IPS-20b (cell line): ENCODE measurements around the gene ARPP21.
"Not testable (repeated sequence)": the region's sequence is repeated elsewhere in the genome, so short reads cannot be mapped to it uniquely, and the experiment has no call there.

Source experiments
- H3K27ac ChIP-seq: one replicate; pipeline ENCODE4 v1.5.1; 2013; ENCODE audit warnings: low read length
- H3K27me3 ChIP-seq: 2 replicates; pipeline ENCODE4 v1.6.1; 2013; ENCODE audit warnings: mild to moderate bottlenecking, low read length, inconsistent platforms; ENCODE audit not compliant: insufficient read depth
- H3K36me3 ChIP-seq: 2 replicates; pipeline ENCODE4 v1.6.1; 2013; ENCODE audit warnings: low read depth, mild to moderate bottlenecking, inconsistent platforms, low read length, moderate library complexity; ENCODE audit not compliant: insufficient read depth
- H3K4me1 ChIP-seq: 2 replicates; pipeline ENCODE4 v1.6.1; 2013; ENCODE audit warnings: mild to moderate bottlenecking, control low read depth, inconsistent platforms, low read length, moderate library complexity; ENCODE audit not compliant: insufficient read depth
- H3K4me3 ChIP-seq: 2 replicates; pipeline ENCODE4 v1.5.1; 2013; ENCODE audit warnings: mild to moderate bottlenecking, low read length, inconsistent platforms
- H3K9ac ChIP-seq: 2 replicates; pipeline ENCODE4 v1.6.1; 2013; ENCODE audit warnings: low read depth, mild to moderate bottlenecking, inconsistent platforms, low read length, moderate library complexity
- H3K9me3 ChIP-seq: 2 replicates; pipeline ENCODE4 v1.6.1; 2013; ENCODE audit warnings: mild to moderate bottlenecking, low read depth, low read length, inconsistent platforms; ENCODE audit not compliant: insufficient read depth

The ARPP21 gene

DNA sequence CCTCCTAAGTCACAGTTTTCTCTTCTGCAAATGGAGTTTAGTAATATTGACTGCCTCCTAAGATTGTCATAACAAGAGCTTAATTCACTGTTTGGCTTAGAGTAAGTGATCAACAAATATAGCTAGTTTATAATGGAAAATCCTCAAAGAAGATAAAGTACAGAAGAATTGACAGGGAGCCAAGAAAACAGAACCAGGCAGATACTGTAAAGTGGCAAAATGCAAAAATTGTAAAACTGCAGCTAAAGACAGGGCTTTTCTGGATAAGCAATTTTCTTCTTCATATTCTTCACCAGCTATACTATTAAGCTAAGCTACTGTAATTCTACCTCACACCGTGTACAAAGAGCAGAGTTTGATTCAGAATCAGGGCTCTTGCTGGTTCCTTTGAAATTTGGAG is 148.6 kb downstream of the ARPP21 start:
- H3K27me3 ChIP-seq: no peaks in the 10 kb centered on the region
- no peaks in the 10 kb centered on the region for H3K4me1 ChIP-seq
- no peaks in the 10 kb centered on the region for H3K36me3 ChIP-seq
- no peak overlapping the region for H3K27ac ChIP-seq
- H3K4me3 ChIP-seq: no peak overlapping the region
- no peaks in the 10 kb centered on the region for H3K9me3 ChIP-seq
- no peak overlapping the region for H3K9ac ChIP-seq

DNA sequence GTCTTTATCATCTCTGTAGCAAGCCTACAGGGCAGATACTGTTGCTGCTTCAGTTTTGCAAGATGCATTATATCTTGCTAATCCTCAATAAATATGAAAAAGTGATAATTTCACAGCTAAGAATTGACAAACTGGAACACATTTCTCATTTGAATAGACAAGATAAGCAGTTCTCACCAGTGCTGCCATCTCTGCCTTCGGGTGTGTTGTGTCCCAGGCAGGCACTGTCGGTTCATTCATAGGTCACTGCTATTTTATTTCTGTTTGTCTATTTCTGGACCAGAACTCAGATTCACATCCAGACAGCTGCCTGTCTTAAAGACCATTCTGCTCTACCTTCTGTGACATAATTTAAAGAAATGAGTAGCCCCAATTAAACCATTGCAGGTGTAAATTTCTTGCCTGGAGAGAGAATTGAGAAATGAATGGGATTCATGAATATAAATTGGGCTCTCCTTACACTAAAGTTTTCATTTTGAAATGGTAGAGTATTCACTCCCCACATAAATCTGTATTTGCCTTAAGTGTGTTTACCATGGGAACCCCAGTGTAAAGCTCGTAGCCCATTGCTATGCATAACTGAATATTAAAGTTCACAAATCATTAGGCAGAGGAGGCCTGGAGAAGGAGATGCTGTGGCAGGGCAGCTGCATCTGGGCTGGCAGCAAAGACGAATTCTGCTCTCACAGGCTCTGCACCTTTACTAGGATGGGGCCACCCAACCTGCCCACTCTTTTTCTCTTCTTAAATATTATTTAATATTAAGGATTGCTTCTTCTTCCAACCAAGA is 149.9 kb downstream of the ARPP21 start:
- Histone ChIP-seq H3K36me3 (no peaks in the 10 kb centered on the region), H3K4me1 (no peaks in the 10 kb centered on the region), H3K27ac (no peak overlapping the region), H3K9ac (no peak overlapping the region), H3K9me3 (no peaks in the 10 kb centered on the region), H3K4me3 (no peak overlapping the region), H3K27me3 (no peaks in the 10 kb centered on the region)

DNA sequence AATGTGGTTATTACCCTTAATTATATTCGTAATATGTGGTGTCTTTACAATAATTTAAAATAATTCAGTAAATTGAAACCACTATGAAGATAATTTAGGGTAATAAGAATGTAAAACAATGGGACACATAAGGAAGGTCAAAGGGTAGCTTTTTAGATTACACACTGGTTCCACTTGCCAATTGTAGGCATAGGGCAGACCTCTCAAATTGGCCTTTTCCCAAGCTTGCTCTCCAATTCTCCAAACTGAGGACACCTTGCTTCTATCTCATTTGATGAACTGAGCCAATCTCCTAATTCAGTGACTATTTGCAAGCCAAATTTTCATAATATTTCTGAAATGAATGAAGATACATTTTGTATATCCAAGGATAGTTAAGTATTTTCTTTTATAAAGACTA is 151.4 kb downstream of the ARPP21 start:
- H3K9ac ChIP-seq: no peak overlapping the region
- no peaks in the 10 kb centered on the region for H3K27me3 ChIP-seq
- H3K36me3 ChIP-seq: no peaks in the 10 kb centered on the region
- H3K4me3 ChIP-seq: no peak overlapping the region
- no peak overlapping the region for H3K27ac ChIP-seq
- H3K4me1 ChIP-seq: no peaks in the 10 kb centered on the region
- H3K9me3 ChIP-seq: no peaks in the 10 kb centered on the region

DNA sequence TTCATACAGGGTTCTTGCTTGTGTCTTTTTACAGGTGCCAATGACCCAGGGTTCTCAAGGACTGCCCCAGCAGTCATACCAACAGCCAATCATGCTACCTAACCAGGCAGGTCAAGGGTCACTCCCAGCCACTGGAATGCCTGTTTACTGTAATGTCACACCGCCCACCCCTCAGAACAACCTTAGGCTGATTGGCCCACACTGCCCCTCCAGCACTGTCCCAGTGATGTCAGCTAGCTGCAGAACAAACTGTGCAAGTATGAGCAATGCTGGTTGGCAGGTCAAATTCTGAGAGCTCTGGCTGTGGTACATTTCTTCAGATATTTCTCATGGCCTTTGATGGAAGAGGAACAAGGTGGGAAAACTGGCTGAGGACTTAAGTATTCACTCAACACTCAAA is 154.3 kb downstream of the ARPP21 start:
- Histone ChIP-seq H3K36me3 (no peaks in the 10 kb centered on the region), H3K27ac (no peak overlapping the region), H3K9me3 (no peaks in the 10 kb centered on the region)

DNA sequence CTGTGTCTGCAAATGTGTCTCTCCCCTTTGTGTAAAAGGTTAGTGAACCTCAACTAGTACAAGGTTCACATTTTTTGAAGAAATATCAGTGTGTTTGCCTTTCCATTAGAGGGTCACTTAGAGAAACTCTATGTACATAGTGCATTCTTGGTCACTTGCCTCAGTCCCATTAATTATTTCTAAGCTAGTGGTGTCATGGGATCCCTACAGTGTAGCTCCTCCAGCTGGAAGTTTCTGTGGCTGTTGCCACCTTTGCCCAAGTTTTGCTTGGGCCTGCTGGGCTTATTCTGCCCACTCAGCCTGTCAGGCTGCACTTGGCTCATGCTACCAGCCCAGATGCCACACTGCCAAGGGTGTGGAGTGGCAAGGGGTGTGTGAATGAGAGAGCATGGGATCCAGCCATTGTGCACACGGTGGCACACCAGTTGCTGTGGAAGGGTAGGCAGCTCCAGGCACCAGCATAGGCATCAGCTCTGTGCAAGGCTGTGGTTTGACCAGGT is 161.7 kb downstream of the ARPP21 start:
- Histone ChIP-seq H3K9ac (no peak overlapping the region), H3K4me1 (no peaks in the 10 kb centered on the region), H3K36me3 (no peaks in the 10 kb centered on the region), H3K4me3 (no peak overlapping the region), H3K27ac (no peak overlapping the region), H3K27me3 (no peaks in the 10 kb centered on the region), H3K9me3 (no peaks in the 10 kb centered on the region)

More for the DNA sequence above, 154.3 kb downstream of the ARPP21 start:
- H3K4me1 ChIP-seq: no peaks in the 10 kb centered on the region
- H3K9ac ChIP-seq: no peak overlapping the region
- no peak overlapping the region for H3K4me3 ChIP-seq
- no peaks in the 10 kb centered on the region for H3K27me3 ChIP-seq

DNA sequence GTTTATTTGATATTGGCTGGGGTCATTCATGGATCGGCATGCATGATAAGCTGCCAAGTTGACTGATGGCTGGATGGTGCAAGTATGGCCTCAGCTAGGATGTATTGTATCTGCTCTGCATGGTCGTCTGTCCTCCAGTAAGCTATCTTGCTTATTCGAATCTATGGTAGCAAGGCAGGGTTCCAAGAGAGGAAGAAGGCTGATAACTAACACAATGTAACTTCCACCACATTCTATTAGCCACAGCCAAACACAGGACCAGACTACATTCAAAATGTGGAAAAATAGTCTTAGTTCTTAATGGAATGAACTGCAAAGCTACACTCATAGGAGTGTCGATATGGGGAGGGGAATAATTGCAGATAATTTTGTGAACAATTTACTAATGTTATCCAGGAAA is 175.2 kb downstream of the ARPP21 start:
- no peak overlapping the region for H3K9ac ChIP-seq
- no peak overlapping the region for H3K4me3 ChIP-seq
- no peaks in the 10 kb centered on the region for H3K4me1 ChIP-seq
- H3K27me3 ChIP-seq: no peaks in the 10 kb centered on the region
- no peaks in the 10 kb centered on the region for H3K36me3 ChIP-seq
- H3K27ac ChIP-seq: no peak overlapping the region
- no peaks in the 10 kb centered on the region for H3K9me3 ChIP-seq

DNA sequence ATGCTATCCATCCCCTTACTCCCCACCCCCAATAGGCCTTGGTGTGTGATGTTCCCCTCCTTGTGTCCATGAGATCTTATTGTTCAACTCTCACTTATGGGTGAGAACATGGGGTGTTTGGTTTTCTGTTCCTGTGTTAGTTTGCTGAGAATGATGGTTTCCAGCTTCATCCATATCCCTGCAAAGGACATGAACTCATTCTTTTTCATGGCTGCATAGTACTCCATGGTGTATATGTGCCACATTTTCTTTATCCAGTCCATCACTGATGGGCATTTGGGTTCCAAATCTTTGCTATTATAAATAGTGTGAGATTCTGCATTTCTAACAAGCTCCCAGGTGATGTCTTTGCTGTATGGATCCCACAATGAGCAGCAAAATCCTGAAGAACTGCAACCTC is 176.5 kb downstream of the ARPP21 start:
- not testable (repeated sequence) for H3K4me1 ChIP-seq, H3K36me3 ChIP-seq, H3K27me3 ChIP-seq, H3K27ac ChIP-seq, H3K4me3 ChIP-seq, H3K9ac ChIP-seq, H3K9me3 ChIP-seq

DNA sequence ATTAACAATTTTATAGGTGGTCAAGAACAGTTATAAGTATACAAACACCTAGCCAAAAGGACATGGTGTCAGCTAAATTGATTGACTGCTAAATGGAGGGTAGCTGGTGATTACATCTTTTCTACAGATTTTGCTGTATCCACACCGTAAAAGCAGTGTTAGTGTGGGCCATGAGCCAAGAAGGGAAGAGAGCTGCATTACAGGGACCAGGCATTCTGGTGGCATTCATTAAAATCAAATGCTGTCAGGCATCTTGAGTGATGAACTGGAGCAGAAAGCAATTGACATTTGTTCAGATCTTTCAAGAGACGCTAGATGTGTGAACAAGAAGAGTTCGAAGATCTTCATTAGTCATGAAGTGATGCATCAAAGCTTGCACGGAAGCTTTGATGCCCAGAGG is 177.9 kb downstream of the ARPP21 start:
- no peak overlapping the region for H3K27ac ChIP-seq
- H3K9me3 ChIP-seq: no peaks in the 10 kb centered on the region
- H3K36me3 ChIP-seq: no peaks in the 10 kb centered on the region
- H3K27me3 ChIP-seq: no peaks in the 10 kb centered on the region
- no peak overlapping the region for H3K4me3 ChIP-seq
- no peak overlapping the region for H3K9ac ChIP-seq
- H3K4me1 ChIP-seq: no peaks in the 10 kb centered on the region

DNA sequence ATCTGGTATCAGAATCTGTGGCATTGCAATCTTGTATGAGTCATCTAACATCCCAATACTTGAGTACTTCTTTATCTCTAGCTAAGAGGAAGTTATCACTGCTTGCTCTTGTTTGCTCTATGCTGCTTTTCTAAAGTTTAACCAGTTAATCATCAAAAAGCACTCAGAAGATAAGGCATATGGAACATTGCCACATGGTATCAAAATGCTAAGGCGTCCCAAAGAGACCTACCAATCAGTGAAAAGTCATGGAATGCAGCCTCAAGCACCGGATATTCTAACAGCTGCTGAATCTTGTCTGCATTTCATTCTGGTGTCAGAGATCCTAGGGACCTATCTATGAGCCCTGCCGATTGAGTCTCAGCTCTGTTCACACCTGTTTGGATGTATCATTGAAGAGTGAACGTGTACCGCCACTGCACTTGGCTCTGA is 192.8 kb downstream of the ARPP21 start:
- no peak overlapping the region for H3K4me3 ChIP-seq
- H3K9me3 ChIP-seq: no peaks in the 10 kb centered on the region
- no peaks in the 10 kb centered on the region for H3K27me3 ChIP-seq
- H3K9ac ChIP-seq: no peak overlapping the region
- H3K27ac ChIP-seq: no peak overlapping the region
- no peaks in the 10 kb centered on the region for H3K36me3 ChIP-seq
- no peaks in the 10 kb centered on the region for H3K4me1 ChIP-seq
